IMR-90 (cell line): ENCODE data around the gene MOSPD3. TPM values are rescaled to one million over a fixed set of nuclear protein-coding genes. Genes with fewer than 3 reads are reported as not detected.

Source experiments
- ATAC-seq: fragments of 200-7000 bp; cut with Tn5 transposase; 2 replicates; pipeline ENCODE4 v1.9.1; 2020; ENCODE audit warnings: low read depth, mild to moderate bottlenecking, moderate library complexity
- BruUV-seq: library from RNA; stranded (reverse); fragments of 400-500 nt; replicated peaks from 2 replicates; lab custom pipeline; 2021; lab: Mats Ljungman, UMichigan
- CTCF ChIA-PET: fragments of 300-600 bp; formaldehyde crosslinking; extraction: SDS; loops from one replicate; lab custom pipeline; 2021; ENCODE audit warnings: antibody characterized with exemption; lab: Yijun Ruan, JAX
- POLR2A ChIA-PET: fragments of 300-600 bp; sonication (Branson Sonifier 250); formaldehyde crosslinking; loops from one replicate; lab custom pipeline; 2022; ENCODE audit warnings: antibody characterized with exemption; ENCODE audit not compliant: unreplicated experiment; lab: Charles Lee
- DNase-seq: peaks from one replicate; pipeline ENCODE4 v3.0.0; 2013
- H2AFZ ChIP-seq: replicated peaks from 2 replicates; pipeline ENCODE3; 2013; ENCODE audit warnings: low read length, mild to moderate bottlenecking; ENCODE audit not compliant: poor library complexity
- H2AK5ac ChIP-seq: 2 replicates; pipeline ENCODE4 v1.6.1; 2013; ENCODE audit warnings: low read depth, low read length, inconsistent platforms
- H2AK9ac ChIP-seq: replicated peaks from 2 replicates; pipeline ENCODE3; 2013; ENCODE audit warnings: mild to moderate bottlenecking, low read depth, low read length, moderate library complexity; ENCODE audit not compliant: poor library complexity
- H2BK120ac ChIP-seq: 2 replicates; pipeline ENCODE4 v1.6.1; 2013; ENCODE audit warnings: low read depth, low read length, inconsistent platforms
- H2BK15ac ChIP-seq: 3 replicates; pipeline ENCODE4 v1.6.1; 2013; ENCODE audit warnings: low read depth, low read length, inconsistent platforms
- H2BK20ac ChIP-seq: 2 replicates; pipeline ENCODE4 v1.6.1; 2013; ENCODE audit warnings: low read depth, mild to moderate bottlenecking, inconsistent platforms, low read length, moderate library complexity
- H2BK5ac ChIP-seq: 2 replicates; pipeline ENCODE4 v1.6.1; 2013; ENCODE audit warnings: mild to moderate bottlenecking, low read depth, low read length, inconsistent platforms; ENCODE audit not compliant: poor library complexity, severe bottlenecking
- H3K14ac ChIP-seq: replicated peaks from 2 replicates; pipeline ENCODE4 v1.6.1; 2013; ENCODE audit warnings: low read depth, low read length, inconsistent platforms
- H3K18ac ChIP-seq: 2 replicates; pipeline ENCODE4 v1.6.1; 2013; ENCODE audit warnings: low read depth, low read length, control low read depth
- H3K23ac ChIP-seq: 2 replicates; pipeline ENCODE4 v1.6.1; 2013; ENCODE audit warnings: low read depth, low read length, inconsistent platforms
- H3K27ac ChIP-seq: 2 replicates; pipeline ENCODE4 v1.5.1; 2013; ENCODE audit warnings: mild to moderate bottlenecking, control low read depth, low read length; ENCODE audit not compliant: insufficient read depth
- H3K27me3 ChIP-seq: 2 replicates; pipeline ENCODE4 v1.6.1; 2013; ENCODE audit warnings: low read length; ENCODE audit not compliant: control insufficient read depth, insufficient read depth
- H3K36me3 ChIP-seq: 2 replicates; pipeline ENCODE4 v1.6.1; 2013; ENCODE audit warnings: low read length, mixed read lengths; ENCODE audit not compliant: control insufficient read depth, insufficient read depth
- H3K4ac ChIP-seq: 2 replicates; pipeline ENCODE4 v1.6.1; 2013; ENCODE audit warnings: low read depth, low read length, inconsistent platforms
- H3K4me1 ChIP-seq: 2 replicates; pipeline ENCODE4 v1.6.1; 2013; ENCODE audit warnings: low read length, mixed read lengths; ENCODE audit not compliant: control insufficient read depth, insufficient read depth
- H3K4me2 ChIP-seq: 2 replicates; pipeline ENCODE4 v1.6.1; 2013; ENCODE audit warnings: low read depth, mild to moderate bottlenecking, control low read depth, low read length, moderate library complexity
- H3K4me3 ChIP-seq: 2 replicates; pipeline ENCODE4 v1.5.1; 2013; ENCODE audit warnings: low read depth, mild to moderate bottlenecking, control low read depth, low read length, moderate library complexity; ENCODE audit not compliant: insufficient read depth
- H3K56ac ChIP-seq: 2 replicates; pipeline ENCODE4 v1.6.1; 2013; ENCODE audit warnings: low read length, inconsistent platforms; ENCODE audit not compliant: insufficient read depth; ENCODE audit errors: extremely low read depth
- H3K79me1 ChIP-seq, 2 experiments: 2 replicates each; pipeline ENCODE4 v1.6.1; 2013; ENCODE audit warnings: low read length in 2 of 2, inconsistent platforms in 1 of 2, low read depth in 1 of 2
- H3K9ac ChIP-seq: 2 replicates; pipeline ENCODE4 v1.6.1; 2013; ENCODE audit warnings: low read depth, low read length, control low read depth
- H3K9me1 ChIP-seq: 2 replicates; pipeline ENCODE4 v1.6.1; 2013; ENCODE audit warnings: low read length, inconsistent platforms; ENCODE audit not compliant: insufficient read depth
- H3K9me3 ChIP-seq: 2 replicates; pipeline ENCODE4 v1.6.1; 2013; ENCODE audit warnings: low read length; ENCODE audit not compliant: control insufficient read depth, insufficient read depth
- H4K20me1 ChIP-seq: 2 replicates; pipeline ENCODE4 v1.6.1; 2013; ENCODE audit warnings: low read length, inconsistent platforms; ENCODE audit not compliant: insufficient read depth
- H4K5ac ChIP-seq: 2 replicates; pipeline ENCODE4 v1.6.1; 2013; ENCODE audit warnings: mild to moderate bottlenecking, low read depth, low read length, control low read depth
- H4K8ac ChIP-seq, 2 experiments: 2 replicates each; pipeline ENCODE4 v1.6.1; 2013; ENCODE audit warnings: low read depth in 2 of 2, low read length in 2 of 2, control low read depth in 1 of 2, inconsistent platforms in 1 of 2
- H4K91ac ChIP-seq: 2 replicates; pipeline ENCODE4 v1.6.1; 2013; ENCODE audit warnings: low read depth, low read length, inconsistent platforms; ENCODE audit not compliant: insufficient read depth
- CEBPB ChIP-seq: IDR thresholded peaks from 2 replicates; pipeline ENCODE4 v1.6.1; 2012; ENCODE audit warnings: low read depth, low read length, improper control_type of control experiment
- CHD1 ChIP-seq: IDR thresholded peaks from 2 replicates; pipeline ENCODE4 v1.6.1; 2012; ENCODE audit warnings: low read depth, low read length, improper control_type of control experiment
- ELK1 ChIP-seq: fragments of 150-350 bp; IDR thresholded peaks from 2 replicates; pipeline ENCODE4 v1.6.1; 2016; ENCODE audit warnings: low read depth, mild to moderate bottlenecking, low read length, moderate library complexity, borderline replicate concordance
- FOS ChIP-seq: fragments of 150-350 bp; IDR thresholded peaks from 2 replicates; pipeline ENCODE4 v1.6.1; 2016; ENCODE audit warnings: low read depth, low read length
- MAFK ChIP-seq: IDR thresholded peaks from 2 replicates; pipeline ENCODE4 v1.6.1; 2012; ENCODE audit warnings: low read depth, low read length, improper control_type of control experiment
- MAZ ChIP-seq: IDR thresholded peaks from 2 replicates; pipeline ENCODE4 v1.6.1; 2012; ENCODE audit warnings: low read depth, mild to moderate bottlenecking, low read length, improper control_type of control experiment, moderate library complexity, borderline replicate concordance
- MXI1 ChIP-seq: IDR thresholded peaks from 2 replicates; pipeline ENCODE4 v1.6.1; 2012; ENCODE audit warnings: low read depth, mild to moderate bottlenecking, low read length, moderate library complexity, borderline replicate concordance
- NFE2L2 ChIP-seq: fragments of 150-350 bp; IDR thresholded peaks from 2 replicates; pipeline ENCODE4 v1.6.1; 2016; ENCODE audit warnings: low read depth, mild to moderate bottlenecking, low read length
- POLR2A ChIP-seq: IDR thresholded peaks from 2 replicates; pipeline ENCODE4 v1.6.1; 2012; ENCODE audit warnings: mild to moderate bottlenecking, low read depth, low read length
- RAD21 ChIP-seq: IDR thresholded peaks from 2 replicates; pipeline ENCODE4 v1.6.1; 2012; ENCODE audit warnings: low read length, improper control_type of control experiment
- RCOR1 ChIP-seq: IDR thresholded peaks from 2 replicates; pipeline ENCODE4 v1.6.1; 2012; ENCODE audit warnings: mild to moderate bottlenecking, low read length, improper control_type of control experiment; ENCODE audit not compliant: insufficient replicate concordance
- RFX5 ChIP-seq: IDR thresholded peaks from 2 replicates; pipeline ENCODE4 v1.8.0; 2012; ENCODE audit warnings: low read depth, mild to moderate bottlenecking, low read length, moderate library complexity
- USF2 ChIP-seq: fragments of 150-350 bp; IDR thresholded peaks from 2 replicates; pipeline ENCODE4 v1.6.1; 2017; ENCODE audit warnings: mild to moderate bottlenecking, antibody characterized with exemption, low read length, low read depth
- WGBS, 2 experiments: methylation state at CpG; one replicate each; pipeline versions ENCODE4 v1.1.5 to v1.1.7; 2013; ENCODE audit warnings: missing lambda C conversion rate in 2 of 2; ENCODE audit not compliant: insufficient read length in 1 of 2; ENCODE audit errors: extremely low coverage in 2 of 2; 5-methylcytosine and 5-hydroxymethylcytosine counted together
- dilution Hi-C: fragments of 300-500 bp; cut with HindIII; formaldehyde crosslinking; loops from one replicate; pipeline ENCODE4 v1.14.3; 2018; ENCODE audit warnings: low sequenced_read_pairs; ENCODE audit not compliant: unreplicated experiment
- in situ Hi-C: fragments of 300-500 bp; cut with MboI; formaldehyde crosslinking; loops from 3 replicates; pipeline ENCODE4 v1.14.3; 2019; ENCODE audit warnings: low sequenced_read_pairs, inconsistent platforms, mixed read lengths
- intact Hi-C: fragments of 100-400 bp; cut with micrococcal nuclease; formaldehyde crosslinking; loops from 2 replicates; pipeline ENCODE4 v1.10.0; 2022
- polyA plus RNA-seq, 3 experiments: library from polyadenylated mRNA; depleted of rRNA; stranded (reverse); fragments of >200 nt; gene quantifications; 2 replicates each; pipeline ENCODE4 v1.2.3, GENCODE V29; 2012; ENCODE audit warnings: low replicate concordance in 1 of 3
- total RNA-seq: library from RNA; depleted of rRNA; stranded (reverse); fragments of >200 nt; gene quantifications from 2 replicates; pipeline ENCODE4 v1.2.3, GENCODE V29; 2012

MOSPD3 gene
- total and polyA plus RNA-seq, 2 of the 4 experiments (the other 2 are of a cell fraction): 2.3 to 30.0 TPM

- TF ChIP-seq RFX5: no peak
- no peak for TF ChIP-seq RCOR1
- no peak for TF ChIP-seq CEBPB
- no peak for TF ChIP-seq POLR2A
Observed at GRCh38 chr7:100575206-100575631, 37.1 kb upstream of the MOSPD3 start (continued).

- in situ Hi-C loops (loop anchor here (25.0 kb wide), 1 partner anchor 286 kb away; the partner anchor contains the start of genes SLC12A9 and TRIP6), intact Hi-C loops (no loop called here), dilution Hi-C loops (no loop called here)
- Histone ChIP-seq H3K18ac (no peak overlapping the region), H3K56ac (no peak overlapping the region), H3K9me3 (no peaks in the 10 kb centered on the region), H3K27ac (no peak overlapping the region), H3K27me3 (no peaks in the 10 kb centered on the region), H3K14ac (no peak overlapping the region), H4K91ac (no peak overlapping the region), H3K36me3 (peaks cover 60% of the 10 kb centered on the region), H4K8ac (no peak overlapping the region), H2BK120ac (no peak overlapping the region), H3K4me1 (no peaks in the 10 kb centered on the region; the same call in 1 of the 2 replicates), H2BK15ac (no peak overlapping the region), H3K23ac (no peak overlapping the region), H3K9me1 (peaks cover 5% of the 10 kb centered on the region), H2AFZ (no peak overlapping the region), H2BK20ac (no peak overlapping the region), H4K20me1 (peaks cover 8% of the 10 kb centered on the region; the same call in 1 of the 2 replicates), H3K9ac (no peak overlapping the region), H4K5ac (no peak overlapping the region), H2AK9ac (no peak overlapping the region), H3K4ac (no peak overlapping the region), H3K4me3 (no peak overlapping the region), H3K4me2 (no peak overlapping the region), H2BK5ac (no peak overlapping the region), H3K79me1 (peaks cover 7 to 23% of the 10 kb centered on the region in 2 experiments), H2AK5ac (no peak overlapping the region)
- no peak for DNase-seq
- no TSS peak for BruUV-seq
- ChIA-PET POLR2A (no interaction called here), CTCF (no interaction called here)
- 97% methylated on average over 6 of the region's 17 CpGs; no CpG with 5 or more reads in 1 of the 2 experiments for WGBS, 2 experiments
- no peak for ATAC-seq
- TF ChIP-seq MXI1: no peak
- TF ChIP-seq RAD21: no peak
- TF ChIP-seq CEBPB: no peak
- no peak for TF ChIP-seq POLR2A
- no peak for TF ChIP-seq USF2
- no peak for TF ChIP-seq FOS
- no peak for TF ChIP-seq NFE2L2
- TF ChIP-seq ELK1: no peak
- TF ChIP-seq RCOR1: no peak
- no peak for TF ChIP-seq MAFK
- no peak for TF ChIP-seq MAZ
- no peak for TF ChIP-seq RFX5
- TF ChIP-seq CHD1: no peak
Observed at GRCh38 chr7:100575746-100576383, 36.5 kb upstream of the MOSPD3 start.
